Spleen (tissue), 7 donors: ENCODE results near the gene TWIST2.

ENCODE experiments used
- CTCF ChIP-seq, 11 experiments: fragments of 200-600 bp in 7 of 11; fragments of 450-650 bp in 4 of 11; sonication (generic) in 4 of 11; IDR thresholded peaks in 8 of 11; conservative IDR thresholded peaks in 3 of 11; 1 replicate in 7 of 11; 2 replicates in 4 of 11; pipeline versions ENCODE4 v1.4.0 to v1.8.0; 2016 to 2021; ENCODE audit warnings: antibody characterized with exemption in 11 of 11, inconsistent platforms in 4 of 11, mild to moderate bottlenecking in 1 of 11
- POLR2A ChIP-seq, 3 donors: fragments of 450-650 bp; IDR thresholded peaks; one replicate each; pipeline ENCODE4 v1.5.1; 2017; ENCODE audit warnings: antibody characterized with exemption in 3 of 3, mild to moderate bottlenecking in 1 of 3
- donor health status: DM: no; HTN: no; CAD: no; lungs with moderate emphysema.
- donor health status: DM: no; HTN: no; CAD: no.
- donor health status: DM: no; HTN: no; CAD: no.

- no peak for TF ChIP-seq CTCF (IDR thresholded peaks at IDR 0.05 in 8 of 11, conservative IDR thresholded peaks at IDR 0.05 in 3 of 11)
- no peak for TF ChIP-seq POLR2A (IDR thresholded peaks at IDR 0.05)
Observed at GRCh38 chr2:238803996-238804870, 43.7 kb upstream of the TWIST2 start.
